ENCODE data around the gene ZNF628.

Gene ZNF628

DNA sequence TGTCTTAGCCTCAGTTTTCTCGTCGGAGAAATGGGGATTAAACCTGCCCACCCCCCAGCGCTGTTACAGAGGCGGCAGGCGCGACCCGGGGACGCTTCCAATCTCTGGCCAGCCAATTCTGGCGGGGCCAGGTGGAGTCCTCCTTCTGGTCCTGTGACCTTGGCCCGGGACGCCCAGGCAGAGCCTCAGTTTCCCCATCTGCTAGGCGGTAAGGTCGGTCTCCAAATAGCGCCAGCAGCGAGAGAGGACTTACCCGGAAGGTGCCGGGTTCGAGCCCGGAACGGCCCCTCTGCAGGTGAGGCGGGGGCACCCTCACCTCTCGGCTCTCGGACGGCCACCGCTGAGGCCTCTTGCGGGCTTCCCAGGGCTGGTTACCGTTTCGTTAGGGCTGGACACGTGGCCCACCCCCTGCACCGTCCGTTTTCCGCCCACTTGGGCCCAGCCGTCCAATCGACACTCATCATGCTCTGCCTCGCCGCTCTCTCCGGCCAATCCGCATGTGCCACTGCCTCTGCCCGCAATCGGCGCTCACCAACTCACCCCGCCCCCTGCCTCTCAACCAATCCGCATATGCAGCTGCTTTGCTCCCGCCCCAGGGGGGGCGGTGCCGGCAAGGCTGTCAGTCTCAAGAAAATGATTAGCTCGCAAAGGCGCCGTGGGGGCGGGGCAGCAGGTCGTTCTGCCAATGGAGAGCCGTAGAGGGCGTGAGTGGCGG, 15.0 kb upstream of the ZNF628 start, which contains the start of gene ISOC2 (continued):
- TF ChIP-seq, protein P1, sequence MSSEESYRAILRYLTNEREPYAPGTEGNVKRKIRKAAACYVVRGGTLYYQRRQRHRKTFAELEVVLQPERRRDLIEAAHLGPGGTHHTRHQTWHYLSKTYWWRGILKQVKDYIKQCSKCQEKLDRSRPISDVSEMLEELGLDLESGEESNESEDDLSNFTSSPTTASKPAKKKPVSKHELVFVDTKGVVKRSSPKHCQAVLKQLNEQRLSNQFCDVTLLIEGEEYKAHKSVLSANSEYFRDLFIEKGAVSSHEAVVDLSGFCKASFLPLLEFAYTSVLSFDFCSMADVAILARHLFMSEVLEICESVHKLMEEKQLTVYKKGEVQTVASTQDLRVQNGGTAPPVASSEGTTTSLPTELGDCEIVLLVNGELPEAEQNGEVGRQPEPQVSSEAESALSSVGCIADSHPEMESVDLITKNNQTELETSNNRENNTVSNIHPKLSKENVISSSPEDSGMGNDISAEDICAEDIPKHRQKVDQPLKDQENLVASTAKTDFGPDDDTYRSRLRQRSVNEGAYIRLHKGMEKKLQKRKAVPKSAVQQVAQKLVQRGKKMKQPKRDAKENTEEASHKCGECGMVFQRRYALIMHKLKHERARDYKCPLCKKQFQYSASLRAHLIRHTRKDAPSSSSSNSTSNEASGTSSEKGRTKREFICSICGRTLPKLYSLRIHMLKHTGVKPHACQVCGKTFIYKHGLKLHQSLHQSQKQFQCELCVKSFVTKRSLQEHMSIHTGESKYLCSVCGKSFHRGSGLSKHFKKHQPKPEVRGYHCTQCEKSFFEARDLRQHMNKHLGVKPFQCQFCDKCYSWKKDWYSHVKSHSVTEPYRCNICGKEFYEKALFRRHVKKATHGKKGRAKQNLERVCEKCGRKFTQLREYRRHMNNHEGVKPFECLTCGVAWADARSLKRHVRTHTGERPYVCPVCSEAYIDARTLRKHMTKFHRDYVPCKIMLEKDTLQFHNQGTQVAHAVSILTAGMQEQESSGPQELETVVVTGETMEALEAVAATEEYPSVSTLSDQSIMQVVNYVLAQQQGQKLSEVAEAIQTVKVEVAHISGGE (tag by site-specific recombination; conservative IDR thresholded peaks at IDR 0.05; ENCODE audit: low read depth) = peak; percentile 22
- TF ChIP-seq ZNF660 (tag by site-specific recombination; IDR thresholded peaks at IDR 0.05) (no peak), REPIN1 (tag by site-specific recombination; IDR thresholded peaks at IDR 0.05; ENCODE audit: low read depth) (peak; percentile 41; the same call in 1 of the 2 replicates), GFI1B (tag by site-specific recombination; IDR thresholded peaks at IDR 0.05) (no peak), ZEB2 (tag by site-specific recombination; IDR thresholded peaks at IDR 0.05) (peak; percentile 94), BCL11A (tag by site-specific recombination; IDR thresholded peaks at IDR 0.05; ENCODE audit: low read depth) (peak; percentile 76), ZNF2 (tag by site-specific recombination; IDR thresholded peaks at IDR 0.05) (peak; percentile 66; the same call in 1 of the 2 replicates), ZNF677 (tag by site-specific recombination; IDR thresholded peaks at IDR 0.05) (no peak), ZNF354C (tag by site-specific recombination; IDR thresholded peaks at IDR 0.05; ENCODE audit: borderline replicate concordance, low read depth) (no peak), ZNF423 (tag by site-specific recombination; IDR thresholded peaks at IDR 0.05) (peak; percentile 50; the same call in 1 of the 2 replicates), ZFHX2 (tag by site-specific recombination; conservative IDR thresholded peaks at IDR 0.05) (peak; percentile 87), IKZF3 (tag by site-specific recombination; IDR thresholded peaks at IDR 0.05) (no peak), FEZF1 (tag by site-specific recombination; IDR thresholded peaks at IDR 0.05) (no peak), ZNF843 (tag by site-specific recombination; IDR thresholded peaks at IDR 0.05) (peak; percentile 62; the same call in 1 of the 2 replicates), SP3 (tag by site-specific recombination; IDR thresholded peaks at IDR 0.05) (peak; percentile 99), KLF9 (tag by site-specific recombination; IDR thresholded peaks at IDR 0.05; ENCODE audit: low read depth) (peak; percentile 54), ZNF19 (tag by site-specific recombination; IDR thresholded peaks at IDR 0.05; ENCODE audit: low read depth) (no peak), ZNF623 (tag by site-specific recombination; IDR thresholded peaks at IDR 0.05) (0 out of 2 replicates have a peak, but pooled peaks have one; percentile 3), ZNF692 (tag by site-specific recombination; IDR thresholded peaks at IDR 0.05) (no peak), ZNF48 (tag by site-specific recombination; IDR thresholded peaks at IDR 0.05) (no peak), ZNF132 (tag by site-specific recombination; IDR thresholded peaks at IDR 0.05; ENCODE audit: borderline replicate concordance) (no peak), ZBTB7A (tag by site-specific recombination; IDR thresholded peaks at IDR 0.05; ENCODE audit: low read depth) (no peak), ZNF664 (tag by site-specific recombination; IDR thresholded peaks at IDR 0.05) (peak; percentile 27; the same call in 1 of the 2 replicates), ZNF121 (tag by site-specific recombination; IDR thresholded peaks at IDR 0.05) (peak; percentile 77; the same call in 1 of the 2 replicates), ZNF548 (tag by site-specific recombination; IDR thresholded peaks at IDR 0.05) (no peak), ZNF433 (tag by site-specific recombination; IDR thresholded peaks at IDR 0.05; ENCODE audit: low read depth) (no peak)
- TF ChIP-seq, protein P2, sequence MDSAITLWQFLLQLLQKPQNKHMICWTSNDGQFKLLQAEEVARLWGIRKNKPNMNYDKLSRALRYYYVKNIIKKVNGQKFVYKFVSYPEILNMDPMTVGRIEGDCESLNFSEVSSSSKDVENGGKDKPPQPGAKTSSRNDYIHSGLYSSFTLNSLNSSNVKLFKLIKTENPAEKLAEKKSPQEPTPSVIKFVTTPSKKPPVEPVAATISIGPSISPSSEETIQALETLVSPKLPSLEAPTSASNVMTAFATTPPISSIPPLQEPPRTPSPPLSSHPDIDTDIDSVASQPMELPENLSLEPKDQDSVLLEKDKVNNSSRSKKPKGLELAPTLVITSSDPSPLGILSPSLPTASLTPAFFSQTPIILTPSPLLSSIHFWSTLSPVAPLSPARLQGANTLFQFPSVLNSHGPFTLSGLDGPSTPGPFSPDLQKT (IDR thresholded peaks at IDR 0.05; ENCODE audit: borderline replicate concordance, low read depth, low read length) = no peak
- TF ChIP-seq, protein P3, sequence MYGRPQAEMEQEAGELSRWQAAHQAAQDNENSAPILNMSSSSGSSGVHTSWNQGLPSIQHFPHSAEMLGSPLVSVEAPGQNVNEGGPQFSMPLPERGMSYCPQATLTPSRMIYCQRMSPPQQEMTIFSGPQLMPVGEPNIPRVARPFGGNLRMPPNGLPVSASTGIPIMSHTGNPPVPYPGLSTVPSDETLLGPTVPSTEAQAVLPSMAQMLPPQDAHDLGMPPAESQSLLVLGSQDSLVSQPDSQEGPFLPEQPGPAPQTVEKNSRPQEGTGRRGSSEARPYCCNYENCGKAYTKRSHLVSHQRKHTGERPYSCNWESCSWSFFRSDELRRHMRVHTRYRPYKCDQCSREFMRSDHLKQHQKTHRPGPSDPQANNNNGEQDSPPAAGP (tag by site-specific recombination; IDR thresholded peaks at IDR 0.05) = 0 out of 2 replicates have a peak, but pooled peaks have one; percentile 32
- TF ChIP-seq, protein P4, sequence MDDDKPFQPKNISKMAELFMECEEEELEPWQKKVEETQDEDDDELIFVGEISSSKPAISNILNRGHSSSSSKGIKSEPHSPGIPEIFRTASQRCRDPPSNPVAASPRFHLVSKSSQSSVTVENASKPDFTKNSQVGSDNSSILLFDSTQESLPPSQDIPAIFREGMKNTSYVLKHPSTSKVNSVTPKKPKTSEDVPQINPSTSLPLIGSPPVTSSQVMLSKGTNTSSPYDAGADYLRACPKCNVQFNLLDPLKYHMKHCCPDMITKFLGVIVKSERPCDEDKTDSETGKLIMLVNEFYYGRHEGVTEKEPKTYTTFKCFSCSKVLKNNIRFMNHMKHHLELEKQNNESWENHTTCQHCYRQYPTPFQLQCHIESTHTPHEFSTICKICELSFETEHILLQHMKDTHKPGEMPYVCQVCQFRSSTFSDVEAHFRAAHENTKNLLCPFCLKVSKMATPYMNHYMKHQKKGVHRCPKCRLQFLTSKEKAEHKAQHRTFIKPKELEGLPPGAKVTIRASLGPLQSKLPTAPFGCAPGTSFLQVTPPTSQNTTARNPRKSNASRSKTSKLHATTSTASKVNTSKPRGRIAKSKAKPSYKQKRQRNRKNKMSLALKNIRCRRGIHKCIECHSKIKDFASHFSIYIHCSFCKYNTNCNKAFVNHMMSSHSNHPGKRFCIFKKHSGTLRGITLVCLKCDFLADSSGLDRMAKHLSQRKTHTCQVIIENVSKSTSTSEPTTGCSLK (tag by site-specific recombination; IDR thresholded peaks at IDR 0.05) = no peak
- TF ChIP-seq, protein P5, sequence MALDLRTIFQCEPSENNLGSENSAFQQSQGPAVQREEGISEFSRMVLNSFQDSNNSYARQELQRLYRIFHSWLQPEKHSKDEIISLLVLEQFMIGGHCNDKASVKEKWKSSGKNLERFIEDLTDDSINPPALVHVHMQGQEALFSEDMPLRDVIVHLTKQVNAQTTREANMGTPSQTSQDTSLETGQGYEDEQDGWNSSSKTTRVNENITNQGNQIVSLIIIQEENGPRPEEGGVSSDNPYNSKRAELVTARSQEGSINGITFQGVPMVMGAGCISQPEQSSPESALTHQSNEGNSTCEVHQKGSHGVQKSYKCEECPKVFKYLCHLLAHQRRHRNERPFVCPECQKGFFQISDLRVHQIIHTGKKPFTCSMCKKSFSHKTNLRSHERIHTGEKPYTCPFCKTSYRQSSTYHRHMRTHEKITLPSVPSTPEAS (tag by site-specific recombination; IDR thresholded peaks at IDR 0.05) = 0 out of 2 replicates have a peak, but pooled peaks have one; percentile 16

Measured in HEK293 (cell line).